K562 (cell line): ENCODE measurements around the gene JMJD1C. TPM values are rescaled to one million over a fixed set of nuclear protein-coding genes. Genes with fewer than 3 reads are reported as not detected.

ENCODE experiments used
- ATAC-seq: fragments of 200-7000 bp; cut with Tn5 transposase; 3 replicates; pipeline ENCODE4 v1.9.1; 2020; ENCODE audit warnings: moderate library complexity
- BruUV-seq: library from RNA; stranded (reverse); fragments of 400-500 nt; replicated peaks from 2 replicates; lab custom pipeline; 2021; lab: Mats Ljungman, UMichigan
- CTCF ChIA-PET: fragments of 300-600 bp; formaldehyde crosslinking; extraction: SDS; loops from one replicate; lab custom pipeline; 2021; ENCODE audit warnings: low intra/inter-chr PET ratio; lab: Yijun Ruan, JAX
- POLR2A ChIA-PET: fragments of 300-600, 350-650 bp; sonication (Branson Sonifier 250); formaldehyde crosslinking; extraction: SDS; loops from one replicate; lab custom pipeline; 2021; ENCODE audit warnings: antibody characterized with exemption, inconsistent platforms; lab: Yijun Ruan, JAX
- DNase-seq, 4 experiments: peaks; one replicate each; pipeline versions ENCODE4 v3.0.0 to v3.0.0-alpha.2; 2011 to 2018; ENCODE audit warnings: low spot score in 3 of 4, mixed read lengths in 3 of 4; ENCODE audit errors: extremely low read depth in 1 of 4
- FAIRE-seq: peaks from 2 replicates; lab custom pipeline; 2011; peaks lifted over from hg19 to GRCh38; lab: Jason Lieb, UNC
- H2AFZ ChIP-seq: 2 replicates; pipeline ENCODE4 v1.6.0; 2011; ENCODE audit warnings: low read depth, low read length, control low read depth, inconsistent platforms
- H3K27ac ChIP-seq: fragments of 200-600 bp; 3 replicates; pipeline ENCODE4 v1.8.0; 2011; ENCODE audit warnings: low read depth, mild to moderate bottlenecking, control low read depth, inconsistent platforms, low read length, moderate library complexity, mixed read lengths; ENCODE audit errors: extremely low read depth
- H3K27me3 ChIP-seq, 2 experiments: fragments of 300-600 bp in 1 of 2; 2 replicates in 1 of 2; 3 replicates in 1 of 2; pipeline versions ENCODE4 v1.6.0 to v1.8.0; 2011; ENCODE audit warnings: inconsistent platforms in 2 of 2, low read length in 2 of 2, mild to moderate bottlenecking in 1 of 2, mixed read lengths in 1 of 2, moderate library complexity in 1 of 2; ENCODE audit not compliant: control insufficient read depth in 2 of 2, insufficient read depth in 2 of 2
- H3K36me3 ChIP-seq: fragments of 300-600 bp; 3 replicates; pipeline ENCODE4 v1.8.0; 2011; ENCODE audit warnings: mild to moderate bottlenecking, low read length, inconsistent platforms; ENCODE audit not compliant: control insufficient read depth, insufficient read depth
- H3K4me1 ChIP-seq, 2 experiments: fragments of 200-600 bp in 1 of 2; replicated peaks in 1 of 2; 2 replicates in 1 of 2; 3 replicates in 1 of 2; pipeline versions ENCODE4 v1.5.1 to v1.8.0; 2011; ENCODE audit warnings: inconsistent platforms in 2 of 2, low read length in 2 of 2, mild to moderate bottlenecking in 1 of 2, mixed read lengths in 1 of 2, moderate library complexity in 1 of 2; ENCODE audit not compliant: control insufficient read depth in 2 of 2, insufficient read depth in 2 of 2
- H3K4me2 ChIP-seq: 2 replicates; pipeline ENCODE4 v1.6.1; 2011; ENCODE audit warnings: low read length, control low read depth, inconsistent platforms, mixed read lengths; ENCODE audit not compliant: insufficient read depth
- H3K4me3 ChIP-seq: fragments of 200-600 bp; sonication (generic), shearing (Covaris generic); 2 replicates; pipeline ENCODE4 v1.5.1; 2016; ENCODE audit warnings: control low read depth, inconsistent platforms
- H3K79me2 ChIP-seq: fragments of 200-600 bp; 3 replicates; pipeline ENCODE4 v1.8.0; 2011; ENCODE audit warnings: low read length, inconsistent platforms; ENCODE audit not compliant: control insufficient read depth, insufficient read depth
- H3K9ac ChIP-seq, 2 experiments: 2 replicates each; pipeline versions ENCODE4 v1.6.0 to v1.6.1; 2011; ENCODE audit warnings: low read depth in 2 of 2, low read length in 2 of 2, control low read depth in 1 of 2, inconsistent platforms in 1 of 2, mild to moderate bottlenecking in 1 of 2, mixed read lengths in 1 of 2; ENCODE audit not compliant: insufficient read depth in 1 of 2
- H3K9me1 ChIP-seq: one replicate; pipeline ENCODE4 v1.6.0; 2011; ENCODE audit warnings: inconsistent platforms, mild to moderate bottlenecking, low read length, moderate library complexity; ENCODE audit not compliant: control insufficient read depth, insufficient read depth
- H3K9me3 ChIP-seq: replicated peaks from 2 replicates; pipeline ENCODE4 v1.5.1; 2011; ENCODE audit warnings: low read depth, low read length, inconsistent platforms; ENCODE audit not compliant: control insufficient read depth, insufficient read depth
- H4K20me1 ChIP-seq: replicated peaks from 2 replicates; pipeline ENCODE4 v1.6.1; 2011; ENCODE audit warnings: low read length, inconsistent platforms, mixed read lengths; ENCODE audit not compliant: control insufficient read depth, insufficient read depth
- BACH1 ChIP-seq: fragments of 200-800 bp; sonication (Bioruptor generic); IDR thresholded peaks from 2 replicates; pipeline ENCODE4 v1.6.1; 2016; ENCODE audit warnings: missing genetic modification characterization, missing compliant biosample characterization
- BDP1 ChIP-seq: IDR thresholded peaks from 3 replicates; pipeline ENCODE4 v1.6.1; 2011; ENCODE audit not compliant: insufficient read length, insufficient read depth
- BRCA1 ChIP-seq, 2 experiments: fragments of 450-650 bp in 1 of 2; sonication (generic) in 1 of 2; formaldehyde crosslinking in 1 of 2; IDR thresholded peaks; 2 replicates each; pipeline versions ENCODE4 v1.5.0 to v1.6.1; 2017 to 2020; ENCODE audit warnings: mild to moderate bottlenecking in 1 of 2, missing genetic modification reagents in 1 of 2
- C11orf30 ChIP-seq: fragments of 450-650 bp; IDR thresholded peaks from 2 replicates; pipeline ENCODE4 v1.6.1; 2016; ENCODE audit warnings: low read depth, mild to moderate bottlenecking
- FOXM1 ChIP-seq, 2 experiments: fragments of 450-650 bp in 1 of 2; sonication (generic) in 1 of 2; formaldehyde crosslinking in 1 of 2; IDR thresholded peaks; 2 replicates each; pipeline versions ENCODE4 v1.6.1 to v1.9.0; 2017 to 2022; ENCODE audit warnings: low read depth in 2 of 2, mild to moderate bottlenecking in 2 of 2, missing genetic modification reagents in 1 of 2, moderate library complexity in 1 of 2
- GATAD2B ChIP-seq: fragments of 450-650 bp; IDR thresholded peaks from 2 replicates; pipeline ENCODE4 v1.6.1; 2017; ENCODE audit warnings: mild to moderate bottlenecking, borderline replicate concordance
- GTF2A2 ChIP-seq: IDR thresholded peaks from 2 replicates; pipeline ENCODE4 v1.6.1; 2016; ENCODE audit warnings: mild to moderate bottlenecking, missing genetic modification characterization, missing compliant biosample characterization
- KDM1A ChIP-seq, 2 experiments: fragments of 450-650 bp; IDR thresholded peaks; 2 replicates each; pipeline ENCODE4 v1.6.1; 2016; ENCODE audit warnings: mild to moderate bottlenecking in 2 of 2
- MAFG ChIP-seq: fragments of 450-650 bp; conservative IDR thresholded peaks from 2 replicates; pipeline ENCODE4 v1.6.1; 2016; ENCODE audit warnings: missing genetic modification characterization, missing compliant biosample characterization
- MTA2 ChIP-seq: fragments of 450-650 bp; IDR thresholded peaks from 2 replicates; pipeline ENCODE4 v1.6.1; 2016; ENCODE audit warnings: low read depth
- POLR2AphosphoS5 ChIP-seq: IDR thresholded peaks from 2 replicates; pipeline ENCODE4 v1.6.1; 2011; ENCODE audit warnings: mild to moderate bottlenecking, low read depth, low read length, moderate library complexity; ENCODE audit not compliant: control insufficient read depth, insufficient read depth
- RB1 ChIP-seq: fragments of 450-650 bp; IDR thresholded peaks from 2 replicates; pipeline ENCODE4 v1.6.1; 2017; ENCODE audit warnings: low read depth, mild to moderate bottlenecking
- RCOR1 ChIP-seq, 2 experiments: IDR thresholded peaks; 2 replicates each; pipeline ENCODE4 v1.6.1; 2012; ENCODE audit warnings: low read depth in 2 of 2, low read length in 2 of 2, borderline replicate concordance in 1 of 2, improper control_type of control experiment in 1 of 2
- SMAD3 ChIP-seq: fragments of 450-650 bp; formaldehyde crosslinking; conservative IDR thresholded peaks from 2 replicates; pipeline ENCODE4 v1.4.0; 2020; ENCODE audit warnings: mild to moderate bottlenecking
- SMARCE1 ChIP-seq: fragments of 450-650 bp; IDR thresholded peaks from 2 replicates; pipeline ENCODE4 v1.7.1; 2016; ENCODE audit warnings: mild to moderate bottlenecking
- SP1 ChIP-seq: sonication (generic); formaldehyde crosslinking; IDR thresholded peaks from 2 replicates; pipeline ENCODE4 v1.8.1; 2022; ENCODE audit warnings: mild to moderate bottlenecking, missing genetic modification reagents
- TAL1 ChIP-seq: fragments of 450-650 bp; IDR thresholded peaks from 2 replicates; pipeline ENCODE4 v1.6.1; 2016; ENCODE audit warnings: mild to moderate bottlenecking
- ZBTB5 ChIP-seq: fragments of 450-650 bp; IDR thresholded peaks from 2 replicates; pipeline ENCODE4 v1.6.1; 2017; ENCODE audit warnings: antibody characterized with exemption
- ZC3H4 ChIP-seq: sonication (generic); formaldehyde crosslinking; IDR thresholded peaks from 2 replicates; pipeline ENCODE4 v1.9.0; 2021; ENCODE audit warnings: missing genetic modification reagents, borderline replicate concordance
- WGBS: fragments of 100-300 bp; shearing (Covaris generic); methylation state at CpG from one replicate; pipeline ENCODE4 v1.1.6; 2016; ENCODE audit warnings: low coverage, mixed read lengths; ENCODE audit not compliant: insufficient coverage; ENCODE audit errors: missing lambda C conversion rate; 5-methylcytosine and 5-hydroxymethylcytosine counted together
- in situ Hi-C: fragments of 300-500 bp; cut with MboI; formaldehyde crosslinking; loops from 4 replicates; pipeline ENCODE4 v1.15.0; 2018; ENCODE audit warnings: inconsistent platforms, mixed read lengths
- intact Hi-C: fragments of 100-400 bp; cut with micrococcal nuclease; formaldehyde crosslinking; loops from 2 replicates; pipeline ENCODE4 v1.14.2; 2022
- polyA plus RNA-seq, 8 experiments: library from polyadenylated mRNA; depleted of rRNA in 4 of 8; stranded (reverse) in 5 of 8; unstranded in 3 of 8; fragments of >200 nt; fragmentation: Nextera tagmentation in 2 of 8; fragmentation: Illumina TruSeq in 1 of 8; extraction: Ambion mirVana in 2 of 8; extraction: Trizol in 1 of 8; gene quantifications; 2 replicates each; pipeline versions ENCODE4 v1.2.1 to v1.2.3, GENCODE V29; 2011 to 2014; ENCODE audit warnings: inconsistent platforms in 1 of 8, missing spikeins in 1 of 8
- total RNA-seq, 7 experiments: library from RNA; depleted of rRNA in 6 of 7; stranded (reverse); fragments of >200 nt in 6 of 7; fragmentation: Illumina TruSeq in 2 of 7; extraction: Trizol in 2 of 7; gene quantifications; 2 replicates each; pipeline versions ENCODE4 v1.2.1 to v1.2.3, GENCODE V29; 2011 to 2021; ENCODE audit warnings: low replicate concordance in 1 of 7
- TF ChIP-seq, protein P1 (sequence below): sonication (generic); formaldehyde crosslinking; IDR thresholded peaks from 2 replicates; pipeline ENCODE4 v1.8.0; 2022; ENCODE audit warnings: mild to moderate bottlenecking, missing genetic modification reagents

JMJD1C gene
- total and polyA plus RNA-seq, 9 of the 15 experiments (the other 6 are each of a cell fraction or from before 2014, with no cell fraction given): 25.3 to 68.0 (median 47.2) TPM

DNA sequence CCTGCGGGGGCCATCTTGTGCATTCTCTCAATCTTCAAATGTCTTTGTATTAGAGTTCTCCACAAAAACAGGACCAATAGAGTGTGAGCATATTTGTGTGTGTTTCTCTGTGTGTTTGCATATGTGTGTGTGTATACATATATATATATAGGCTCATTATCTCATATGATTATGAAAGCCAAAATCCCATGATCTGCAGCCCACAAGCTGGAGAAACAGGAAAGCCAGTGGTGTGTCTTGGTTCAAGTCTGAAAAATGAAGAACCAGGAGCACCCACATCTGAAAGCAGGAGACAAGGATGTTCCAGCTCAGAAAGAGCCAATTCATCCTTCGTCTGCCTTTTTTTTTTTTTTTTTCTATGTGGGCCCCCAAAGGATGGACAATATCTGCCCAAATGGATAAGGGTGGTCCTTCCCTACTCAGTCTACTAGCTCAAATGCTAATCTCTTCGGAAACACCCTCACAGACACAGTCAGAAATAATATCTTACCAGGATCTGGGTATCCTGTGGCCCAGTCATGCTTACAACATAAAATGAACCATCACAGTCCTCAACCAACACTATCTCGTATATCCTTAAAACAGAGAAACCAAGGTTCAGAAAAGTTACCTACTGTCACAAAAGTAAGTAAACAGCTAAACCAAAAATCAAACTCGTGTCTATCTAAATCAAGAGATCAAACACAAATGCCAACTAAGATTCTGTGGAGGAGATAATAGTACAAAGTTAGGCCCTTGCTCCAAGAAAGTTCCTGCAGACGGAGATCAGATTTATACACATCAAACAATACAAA lies 141.9 kb downstream of the JMJD1C start:
- H3K36me3 ChIP-seq: no peaks in the 10 kb centered on the region
- 29% methylated on average over 5 of the region's 6 CpGs for WGBS
- DNase-seq (peak; percentile 23 to 68 (median 40)), FAIRE-seq (peak; percentile 60), ATAC-seq (peak; percentile 75)
- in situ Hi-C loops (no loop called here), intact Hi-C loops (loop anchor here (5.0 to 10.0 kb wide), 2 partner anchors 47 to 109 kb away; no protein-coding TSS in a partner anchor)
- no peaks in the 10 kb centered on the region; a peak in 1 of 5 replicates for H3K27me3 ChIP-seq
- BruUV-seq: no TSS peak
- H3K27ac ChIP-seq: peak overlapping the region; percentile 20; the same call in 2 of the 3 replicates
- H3K9me1 ChIP-seq: no peaks in the 10 kb centered on the region
- H4K20me1 ChIP-seq: no peaks in the 10 kb centered on the region
- H3K9me3 ChIP-seq: no peaks in the 10 kb centered on the region
- no peak overlapping the region for H2AFZ ChIP-seq
- no peak overlapping the region for H3K4me3 ChIP-seq
- H3K4me1 ChIP-seq: peaks cover 5 to 25% of the 10 kb centered on the region in 2 experiments
- H3K79me2 ChIP-seq: peaks cover 41% of the 10 kb centered on the region
- CTCF ChIA-PET: no interaction called here
- peak overlapping the region; percentile 26 for H3K4me2 ChIP-seq
- H3K9ac ChIP-seq: peak overlapping the region in 1 of 2 experiments; percentile 4; a peak in 1 of 4 replicates
- POLR2A ChIA-PET: interaction anchor here (0.7 to 1.8 kb wide), 6 partner anchors 9 to 444 kb away, joined by 3 to 7 read pairs (median 4); no protein-coding TSS in a partner anchor
- TF ChIP-seq C11orf30 (peak; percentile 38; the same call in 1 of the 2 replicates), RCOR1 (IDR thresholded peaks at IDR 0.05; ENCODE audit: borderline replicate concordance in 1 of 2, low read depth in 2 of 2, low read length in 2 of 2) (0 out of 4 replicates have a peak, but pooled peaks of 1 of the 2 experiments have one; percentile 28), SMARCE1 (peak; percentile 69; the same call in 1 of the 2 replicates), POLR2AphosphoS5 (peak; percentile 16; the same call in 1 of the 2 replicates), BACH1 (no peak), ZBTB5 (no peak), GTF2A2 (tag) (no peak), MAFG (tag) (peak; percentile 54), BDP1 (no peak), TAL1 (peak; percentile 79), BRCA1 (IDR thresholded peaks at IDR 0.05) (no peak), BRCA1 (CRISPR knock-in tag; IDR thresholded peaks at IDR 0.05) (no peak), RB1 (no peak), MTA2 (peak; percentile 44; the same call in 1 of the 2 replicates), ZC3H4 (CRISPR knock-in tag) (no peak), FOXM1 (IDR thresholded peaks at IDR 0.05; ENCODE audit: low read depth) (peak; percentile 50; the same call in 1 of the 2 replicates), FOXM1 (CRISPR knock-in tag; IDR thresholded peaks at IDR 0.05; ENCODE audit: low read depth) (no peak), SMAD3 (CRISPR knock-in tag) (no peak), SP1 (CRISPR knock-in tag) (no peak), KDM1A (IDR thresholded peaks at IDR 0.05) (peak; percentile 30 to 43; a peak in 2 of 4 replicates), GATAD2B (peak; percentile 57; the same call in 1 of the 2 replicates)
- TF ChIP-seq, protein P1, sequence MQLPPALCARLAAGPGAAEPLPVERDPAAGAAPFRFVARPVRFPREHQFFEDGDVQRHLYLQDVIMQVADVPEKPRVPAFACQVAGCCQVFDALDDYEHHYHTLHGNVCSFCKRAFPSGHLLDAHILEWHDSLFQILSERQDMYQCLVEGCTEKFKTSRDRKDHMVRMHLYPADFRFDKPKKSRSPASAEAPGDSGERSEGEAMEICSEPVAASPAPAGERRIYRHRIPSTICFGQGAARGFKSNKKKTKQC (CRISPR knock-in tag): no peak
